RWPE1 (cell line): Measurements from ENCODE around the gene OPN5.

Source experiments
- CTCF ChIA-PET: fragments of 350-600 bp; sonication (Branson Sonifier 250); formaldehyde crosslinking; extraction: SDS; loops from one replicate; lab custom pipeline; 2021; lab: Yijun Ruan, JAX
- POLR2A ChIA-PET: fragments of 400-600 bp; formaldehyde crosslinking; extraction: SDS; loops from one replicate; lab custom pipeline; 2020; ENCODE audit warnings: antibody characterized with exemption; ENCODE audit not compliant: low non-redundant PET; lab: Yijun Ruan, JAX
- DNase-seq: peaks from one replicate; pipeline ENCODE4 v3.0.0; 2012; ENCODE audit warnings: low spot score
- H3K27ac ChIP-seq: fragments of 450-650 bp; 2 replicates; pipeline ENCODE4 v1.5.1; 2017
- CTCF ChIP-seq: fragments of 450-650 bp; conservative IDR thresholded peaks from 2 replicates; pipeline ENCODE4 v1.5.1; 2017; ENCODE audit warnings: low read depth, mild to moderate bottlenecking

Gene OPN5

GRCh38 chr6:47785182-47785581, 3.4 kb downstream of the OPN5 start:
- no peak for TF ChIP-seq CTCF
- ChIA-PET CTCF (no interaction called here), POLR2A (no interaction called here)
- DNase-seq: no peak
- H3K27ac ChIP-seq: no peak overlapping the region

DNA sequence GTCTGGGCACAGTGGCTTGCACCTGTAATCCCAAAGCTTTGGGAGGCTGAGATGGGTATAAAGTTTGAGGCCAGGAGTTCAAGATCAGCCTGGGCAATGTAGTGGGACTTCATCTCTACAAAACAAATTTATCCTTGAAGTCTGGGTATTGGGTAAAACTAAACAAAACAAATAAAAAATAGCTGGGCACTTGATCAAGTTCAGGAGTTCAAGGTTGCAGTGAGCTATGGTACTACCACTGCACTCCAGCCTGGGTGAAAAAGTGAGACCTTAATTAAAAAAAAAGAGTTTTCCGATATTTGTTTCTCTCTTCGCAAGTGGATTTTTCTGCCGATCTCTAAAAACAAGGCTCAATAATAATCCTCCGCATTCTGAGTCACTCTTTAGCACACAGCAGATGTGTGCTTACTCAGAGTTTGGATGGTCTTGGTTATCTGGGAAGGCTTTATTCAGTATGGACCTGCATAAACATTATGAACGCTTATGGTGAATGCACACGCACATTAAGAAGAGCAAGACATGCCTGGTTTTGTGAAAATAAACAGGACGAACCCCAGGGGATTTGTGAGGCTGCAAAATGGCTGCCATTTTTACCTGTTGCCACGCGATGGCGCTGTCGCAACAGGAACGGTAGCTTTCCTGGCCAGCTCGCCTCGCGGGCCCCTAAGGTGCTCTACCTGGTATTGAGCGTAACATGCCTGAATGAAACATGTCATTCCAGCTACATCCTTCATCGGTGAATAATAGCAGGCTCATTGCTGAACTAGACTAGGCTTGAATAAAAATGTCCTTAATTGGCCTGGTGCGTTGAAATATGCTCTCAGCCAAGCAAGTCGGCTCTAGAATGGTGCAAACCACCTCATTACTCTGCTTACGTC, 6.0 kb downstream of the OPN5 start:
- H3K27ac ChIP-seq: peak overlapping the region; percentile 49
- POLR2A ChIA-PET: no interaction called here
- peak; percentile 91 for DNase-seq
- CTCF ChIA-PET: interaction anchor here (0.6 to 2.2 kb wide), 14 partner anchors 11 to 1622 kb away, joined by 3 to 12 read pairs (median 3); no protein-coding TSS in a partner anchor
- peak; percentile 91 for TF ChIP-seq CTCF

- no peak for TF ChIP-seq CTCF
- H3K27ac ChIP-seq: no peak overlapping the region
- ChIA-PET CTCF (interaction anchor here (0.6 to 2.2 kb wide), 10 partner anchors 10 to 1622 kb away, joined by 3 to 12 read pairs (median 4); no protein-coding TSS in a partner anchor), POLR2A (no interaction called here)
- DNase-seq: no peak
Observed at GRCh38 chr6:47788498-47788884, 6.7 kb downstream of the OPN5 start.

DNA sequence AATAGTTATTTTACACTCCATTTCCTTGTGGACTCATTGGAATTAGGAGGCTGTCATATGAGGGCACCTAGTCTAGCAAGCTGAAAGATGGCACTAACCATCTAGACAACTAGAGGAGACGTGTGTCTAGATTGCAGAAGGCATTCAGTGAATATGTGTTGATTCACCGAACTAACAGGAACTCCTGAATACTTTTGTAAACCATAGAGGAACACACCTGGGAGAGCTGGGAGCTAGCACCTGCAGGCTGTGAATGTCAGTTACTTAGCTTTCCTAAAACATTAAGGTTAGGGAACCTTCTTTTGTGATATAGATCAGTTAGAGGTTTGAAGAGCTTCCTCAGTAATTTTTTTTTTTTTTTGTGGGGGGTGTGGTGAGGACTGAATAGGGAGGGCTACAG, 7.7 kb downstream of the OPN5 start:
- CTCF ChIA-PET: interaction anchor here (0.6 to 0.7 kb wide), 3 partner anchors 329 to 1620 kb away, joined by 3 to 6 read pairs (median 4); no protein-coding TSS in a partner anchor
- POLR2A ChIA-PET: no interaction called here
- H3K27ac ChIP-seq: no peak overlapping the region

GRCh38 chr6:47792216-47792733, 10.4 kb downstream of the OPN5 start:
- no peak overlapping the region for H3K27ac ChIP-seq
- no peak for DNase-seq
- ChIA-PET CTCF (no interaction called here), POLR2A (no interaction called here)
- TF ChIP-seq CTCF: no peak

More for the DNA sequence above, 7.7 kb downstream of the OPN5 start:
- TF ChIP-seq CTCF: no peak
- no peak for DNase-seq

GRCh38 chr6:47794577-47795135, 12.8 kb downstream of the OPN5 start:
- H3K27ac ChIP-seq: no peak overlapping the region
- TF ChIP-seq CTCF: no peak
- ChIA-PET CTCF (no interaction called here), POLR2A (no interaction called here)
- no peak for DNase-seq
